HG02571 (cell line): Measurements from ENCODE around the gene HDAC6.
"Not testable (repeated sequence)": the region's sequence is repeated elsewhere in the genome, so short reads cannot be mapped to it uniquely, and the experiment has no call there.

Experiments
- ATAC-seq: cut with Tn5 transposase; IDR thresholded peaks from one replicate; pipeline ENCODE4 v1.9.1; 2021; ENCODE audit warnings: mild to moderate bottlenecking, moderate library complexity; ENCODE audit not compliant: unreplicated experiment

Gene HDAC6

DNA sequence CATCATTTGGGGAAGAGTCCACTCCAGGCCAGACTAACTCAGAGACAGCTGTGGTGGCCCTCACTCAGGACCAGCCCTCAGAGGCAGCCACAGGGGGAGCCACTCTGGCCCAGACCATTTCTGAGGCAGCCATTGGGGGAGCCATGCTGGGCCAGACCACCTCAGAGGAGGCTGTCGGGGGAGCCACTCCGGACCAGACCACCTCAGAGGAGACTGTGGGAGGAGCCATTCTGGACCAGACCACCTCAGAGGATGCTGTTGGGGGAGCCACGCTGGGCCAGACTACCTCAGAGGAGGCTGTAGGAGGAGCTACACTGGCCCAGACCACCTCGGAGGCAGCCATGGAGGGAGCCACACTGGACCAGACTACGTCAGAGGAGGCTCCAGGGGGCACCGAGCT lies 21.2 kb downstream of the HDAC6 start:
- no peak for ATAC-seq

DNA sequence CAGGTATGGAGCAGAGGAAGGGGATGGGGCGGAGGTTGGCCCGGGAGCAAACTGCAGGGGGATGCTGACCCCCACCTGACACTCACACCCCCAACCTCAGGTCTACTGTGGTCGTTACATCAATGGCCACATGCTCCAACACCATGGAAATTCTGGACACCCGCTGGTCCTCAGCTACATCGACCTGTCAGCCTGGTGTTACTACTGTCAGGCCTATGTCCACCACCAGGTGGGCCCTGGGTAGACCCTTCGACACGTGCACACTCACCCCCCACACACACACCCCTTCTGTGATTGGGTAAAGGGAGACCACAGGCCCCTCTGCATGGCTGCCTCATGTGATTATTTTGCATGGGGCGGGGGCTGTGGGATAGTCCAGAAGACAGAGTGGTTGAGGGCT lies 22.2 kb downstream of the HDAC6 start:
- ATAC-seq = no peak

DNA sequence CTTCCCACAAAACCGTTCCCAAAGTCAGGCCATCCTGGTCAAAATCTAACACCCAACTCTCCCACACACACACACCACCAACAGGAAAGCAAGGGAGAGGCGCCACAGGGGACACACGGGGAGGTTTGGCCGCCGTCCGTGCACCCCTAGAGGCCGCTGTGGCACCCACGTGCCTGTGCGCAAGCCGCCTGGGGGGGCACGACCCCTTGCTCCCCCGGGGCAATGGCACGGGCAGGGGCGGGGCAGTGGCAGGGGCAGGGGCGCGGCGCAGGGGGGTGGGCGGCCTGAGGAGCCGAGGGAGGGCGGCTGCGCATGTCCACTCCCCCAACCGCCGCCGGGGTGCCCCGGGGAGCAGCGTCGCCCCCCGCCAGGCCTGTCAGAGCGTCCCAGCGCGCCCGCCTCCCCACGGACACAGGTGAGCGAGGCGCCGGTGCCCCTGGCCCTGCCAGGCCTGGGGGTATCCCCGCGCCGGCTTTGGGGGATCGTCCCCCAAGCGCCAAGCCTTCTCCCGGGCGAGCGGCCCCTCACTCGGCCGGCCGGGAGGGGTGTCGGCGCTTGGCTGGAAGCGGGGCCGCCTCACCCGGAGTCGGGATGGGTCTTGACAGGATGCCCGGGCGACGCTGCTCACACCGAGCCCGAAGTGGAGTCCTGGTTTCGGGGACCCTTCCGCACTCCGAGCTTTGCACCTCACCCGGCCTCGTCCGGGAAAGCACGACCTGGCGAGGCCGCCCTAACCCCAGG lies 24.4 kb downstream of the HDAC6 start, which contains the start of gene ERAS:
ERAS (plus strand) TSS at position 379 of the 741 bp plus-strand sequence. CDS start 2,611 bp downstream, outside the sequence.
- ATAC-seq = no peak

DNA sequence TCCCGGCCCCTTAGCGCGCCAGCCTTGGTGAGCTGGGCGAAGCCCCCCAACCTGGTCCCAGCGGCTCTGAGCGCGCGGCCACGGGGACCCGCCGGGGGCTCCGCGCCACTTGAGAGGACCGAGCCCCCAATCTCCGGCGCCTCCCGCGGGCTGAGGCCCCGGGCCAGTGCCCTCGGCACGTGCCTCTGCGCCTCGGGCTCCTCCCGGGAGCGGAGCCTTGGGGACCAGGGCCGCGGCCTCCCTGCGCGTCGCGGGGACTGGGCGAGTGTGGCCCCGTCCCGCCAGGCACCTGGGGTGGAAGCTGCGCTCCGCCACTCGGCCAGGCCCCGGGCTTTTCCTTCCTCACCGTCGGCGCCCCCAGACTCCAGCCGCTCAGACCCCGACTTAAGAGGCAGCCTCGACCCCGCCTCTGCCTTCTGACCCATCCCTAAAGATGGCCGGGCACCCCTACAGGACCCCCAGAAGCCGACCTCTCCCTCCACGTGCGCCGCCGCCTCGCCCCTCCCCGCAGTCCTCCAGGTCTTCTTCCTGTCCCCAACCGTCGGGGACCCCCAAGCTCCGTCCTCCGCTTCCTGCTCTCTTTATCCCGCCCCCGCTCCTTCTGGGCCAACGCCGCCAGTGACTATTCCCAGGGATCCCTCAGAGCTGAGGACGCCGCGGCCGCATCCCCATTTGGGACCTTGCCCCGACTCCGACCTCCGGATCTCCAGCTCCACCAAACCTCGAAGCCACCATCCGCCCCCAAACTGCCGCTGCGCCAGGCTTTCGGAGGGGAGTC lies 25.2 kb downstream of the HDAC6 start:
- no peak for ATAC-seq

DNA sequence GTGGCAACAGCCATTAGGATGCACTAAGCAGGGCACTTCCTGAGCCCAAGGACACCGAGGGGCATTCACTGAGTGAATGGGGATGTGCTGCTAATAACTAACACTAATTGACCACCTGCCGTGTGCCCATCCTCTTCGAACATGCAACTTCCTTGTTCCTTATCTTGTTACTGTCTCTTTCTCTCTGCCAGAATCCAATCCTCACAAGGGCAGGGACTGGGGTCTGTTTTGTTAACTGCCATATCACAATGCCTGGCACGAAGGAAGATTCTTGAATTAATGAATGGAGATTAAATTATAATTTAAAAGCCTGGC lies 25.7 kb downstream of the HDAC6 start:
- ATAC-seq = no peak

DNA sequence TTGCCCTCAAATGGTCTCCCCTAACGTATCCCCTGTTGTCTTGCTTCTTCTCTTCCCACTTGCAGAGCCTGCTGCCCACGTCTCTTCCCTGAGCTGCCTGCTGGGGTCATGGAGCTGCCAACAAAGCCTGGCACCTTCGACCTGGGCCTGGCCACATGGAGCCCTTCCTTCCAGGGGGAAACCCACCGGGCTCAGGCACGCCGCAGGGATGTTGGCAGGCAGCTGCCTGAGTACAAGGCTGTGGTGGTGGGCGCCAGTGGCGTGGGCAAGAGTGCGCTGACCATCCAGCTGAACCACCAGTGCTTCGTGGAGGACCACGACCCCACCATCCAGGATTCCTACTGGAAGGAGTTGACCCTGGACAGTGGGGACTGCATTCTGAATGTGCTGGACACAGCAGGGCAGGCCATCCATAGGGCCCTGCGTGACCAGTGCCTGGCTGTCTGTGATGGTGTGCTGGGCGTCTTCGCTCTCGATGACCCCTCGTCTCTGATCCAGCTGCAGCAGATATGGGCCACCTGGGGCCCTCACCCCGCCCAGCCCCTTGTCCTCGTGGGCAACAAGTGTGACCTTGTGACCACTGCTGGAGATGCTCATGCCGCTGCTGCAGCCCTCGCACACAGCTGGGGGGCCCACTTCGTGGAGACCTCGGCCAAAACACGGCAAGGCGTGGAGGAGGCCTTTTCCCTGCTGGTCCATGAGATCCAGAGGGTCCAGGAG lies 27.3 kb downstream of the HDAC6 start:
- no peak for ATAC-seq

DNA sequence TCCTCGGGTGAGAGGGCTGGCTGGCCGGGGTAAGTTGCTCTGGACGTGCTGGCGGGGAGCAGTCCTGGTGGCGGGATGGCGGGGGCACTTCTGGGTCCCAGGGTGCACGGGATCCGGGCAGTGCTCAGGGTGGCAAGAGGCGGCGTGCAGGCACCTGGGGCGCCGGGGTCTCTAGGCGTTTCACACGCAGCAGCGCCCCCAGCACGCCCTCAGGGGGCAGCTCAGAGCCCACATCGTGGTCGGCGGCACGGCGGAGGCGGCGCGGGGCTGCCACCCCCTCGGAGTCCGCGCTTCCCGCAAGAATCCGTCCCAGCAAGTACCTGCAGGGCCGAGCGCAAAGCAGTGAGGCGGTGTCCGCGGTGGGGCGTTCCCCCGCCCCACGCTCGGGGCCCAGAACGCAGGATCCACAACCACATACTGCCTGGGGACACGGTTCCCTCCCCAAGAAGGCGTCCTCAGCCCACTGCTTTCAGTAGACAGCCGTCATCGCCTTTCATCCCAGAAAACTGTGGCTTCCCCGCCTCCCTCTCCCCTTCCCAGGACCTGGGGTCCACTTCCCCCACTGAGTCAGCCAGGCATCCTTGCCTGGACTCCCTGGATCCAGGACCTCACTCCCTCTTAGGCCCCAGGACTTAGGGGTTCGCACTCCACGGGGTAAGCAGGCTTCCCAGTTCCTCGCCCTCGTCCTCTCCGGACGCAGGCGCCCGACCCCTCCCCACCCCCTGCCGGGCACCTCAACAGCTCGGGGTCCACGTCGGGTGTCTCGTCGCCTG lies 29.5 kb downstream of the HDAC6 start:
- ATAC-seq = no peak

DNA sequence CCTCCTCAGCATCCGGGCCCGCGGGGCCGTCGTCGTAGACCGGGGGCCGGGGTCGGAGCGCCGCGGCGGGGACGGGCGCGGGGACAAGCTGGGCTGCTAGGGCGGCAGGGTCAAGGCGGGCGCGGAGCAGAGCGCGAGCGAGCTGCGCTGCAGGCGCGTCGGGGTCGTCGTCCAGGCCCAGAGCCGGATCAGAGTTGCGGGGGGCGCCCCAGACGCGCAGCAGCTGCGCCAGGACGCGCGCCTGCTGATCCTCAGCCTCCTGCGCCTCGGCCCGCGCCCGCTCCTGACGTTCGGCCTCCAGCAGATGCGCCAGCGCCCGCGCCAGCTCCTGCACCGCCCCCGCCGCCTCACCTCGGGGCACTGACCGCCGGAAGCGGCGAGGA lies 30.0 kb downstream of the HDAC6 start:
- ATAC-seq = no peak

DNA sequence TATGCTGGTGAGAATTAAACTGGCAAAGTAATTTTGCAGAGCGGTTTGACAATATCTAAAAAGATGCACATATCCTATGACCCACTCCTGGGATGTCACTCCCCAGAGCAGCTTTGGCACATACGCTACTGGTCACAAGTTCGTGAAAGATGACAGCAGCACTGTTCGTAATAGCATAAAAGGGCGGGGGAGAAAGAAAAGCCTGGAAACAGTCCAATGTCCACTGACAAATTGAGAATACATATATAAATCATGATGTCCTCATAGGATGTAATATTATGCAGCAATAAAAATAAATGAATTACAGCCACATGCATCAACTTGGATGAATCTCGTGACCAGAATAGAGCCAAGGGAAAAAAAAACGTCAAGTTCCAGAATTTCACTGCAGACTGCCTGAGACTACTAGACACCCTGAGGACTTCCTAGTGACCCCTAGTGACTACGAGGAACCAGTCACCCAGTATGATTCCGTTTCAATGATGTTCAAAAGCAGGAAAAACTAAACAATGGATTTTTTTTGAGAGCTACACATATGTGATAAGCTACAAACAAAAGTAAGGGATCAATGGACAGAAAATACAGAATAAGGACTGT lies 31.8 kb downstream of the HDAC6 start:
- no peak for ATAC-seq

DNA sequence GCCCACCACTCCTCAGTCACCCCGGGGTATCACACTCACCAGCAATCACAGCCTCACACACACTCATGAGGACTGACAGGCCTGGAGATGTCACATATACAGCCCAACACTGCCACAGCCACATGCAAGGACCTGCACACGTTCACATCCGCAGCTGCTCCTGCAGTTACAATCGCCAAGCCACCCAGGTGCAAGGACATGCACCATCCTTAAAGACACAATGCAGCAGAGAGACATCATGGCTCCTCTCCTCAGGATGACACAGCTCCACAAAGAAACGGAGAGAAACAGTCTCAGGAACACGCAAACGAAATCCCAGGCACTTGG lies 32.5 kb downstream of the HDAC6 start:
- ATAC-seq = no peak

DNA sequence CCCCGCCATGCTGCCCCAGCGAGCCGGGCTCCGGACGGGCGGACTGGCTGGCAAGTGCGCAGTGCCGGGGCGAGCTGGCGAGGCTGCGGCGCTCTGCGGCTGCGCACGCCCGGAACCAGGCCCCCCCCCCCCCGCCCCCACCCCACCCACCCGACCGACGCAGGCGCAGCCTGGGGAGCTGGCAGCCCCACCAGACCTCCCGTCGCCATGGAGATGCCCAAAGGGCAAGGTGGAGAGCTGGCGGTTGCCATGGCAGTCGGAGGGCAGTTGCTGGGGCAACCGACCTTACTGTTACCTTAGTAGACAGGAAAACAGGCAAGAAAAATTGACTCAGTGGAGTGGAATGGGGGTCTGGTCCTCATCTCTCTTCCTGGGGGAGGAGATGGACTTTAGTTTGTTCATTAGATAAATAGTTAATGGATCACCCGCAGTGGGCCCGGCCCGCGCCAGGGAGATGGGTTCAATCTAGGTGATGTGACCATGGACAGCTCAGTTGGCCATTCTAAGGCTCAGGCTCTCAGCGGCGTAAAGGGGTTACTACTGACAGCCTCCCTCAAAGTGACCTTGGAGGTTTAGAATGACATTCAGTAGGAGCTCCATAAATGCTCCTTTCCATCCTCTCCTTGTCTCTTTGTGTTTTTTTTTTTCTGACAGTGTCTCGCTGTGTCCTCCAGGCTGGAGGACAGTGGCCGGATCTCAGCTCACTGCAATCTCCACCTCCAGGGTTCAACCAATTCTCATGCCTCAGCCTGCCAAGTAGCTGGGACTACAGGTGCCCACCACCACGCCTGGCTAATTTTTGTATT lies 33.9 kb downstream of the HDAC6 start, which contains the start of gene PCSK1N:
PCSK1N (minus strand) TSS at position 87 of the 806 bp plus-strand sequence; CDS start at position 9, 78 bp downstream.
- ATAC-seq = no peak

DNA sequence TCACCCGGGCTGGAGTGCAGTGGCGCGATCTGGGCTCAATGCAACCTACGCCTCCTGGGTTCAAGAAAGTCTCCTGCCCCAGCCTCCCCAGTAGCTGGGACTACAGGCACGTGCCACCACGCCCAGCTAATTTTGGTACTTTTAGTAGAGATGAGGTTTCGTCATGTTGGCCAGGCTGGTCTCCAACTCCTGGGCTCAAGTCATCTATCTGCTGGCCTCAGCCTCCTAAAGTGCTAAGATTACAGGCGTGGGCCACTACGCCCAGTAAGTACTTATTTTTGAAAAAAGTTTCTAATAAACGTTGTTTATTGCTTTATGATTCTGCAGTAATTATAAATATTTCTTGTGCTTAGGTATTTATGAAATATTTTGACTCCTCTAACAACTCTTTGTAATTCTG lies 37.8 kb downstream of the HDAC6 start:
- no peak for ATAC-seq

DNA sequence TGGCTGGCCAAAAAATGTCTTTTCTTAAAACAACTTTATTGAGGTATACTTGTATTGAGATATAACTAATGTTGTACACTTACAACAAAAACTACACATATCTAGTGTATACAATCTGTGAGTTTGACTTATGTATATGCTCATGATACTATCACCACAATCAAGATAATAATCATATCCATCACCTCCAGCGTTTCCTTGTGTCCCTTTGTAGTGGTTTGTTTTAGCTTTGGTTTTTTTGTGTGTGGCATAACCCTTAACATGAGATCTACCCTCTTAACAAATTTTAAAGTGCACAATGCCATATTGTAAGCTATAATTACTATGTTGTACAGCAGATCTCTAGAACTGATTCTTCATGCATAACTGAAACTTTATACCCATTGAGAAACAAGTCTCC lies 47.0 kb downstream of the HDAC6 start:
- no peak for ATAC-seq

DNA sequence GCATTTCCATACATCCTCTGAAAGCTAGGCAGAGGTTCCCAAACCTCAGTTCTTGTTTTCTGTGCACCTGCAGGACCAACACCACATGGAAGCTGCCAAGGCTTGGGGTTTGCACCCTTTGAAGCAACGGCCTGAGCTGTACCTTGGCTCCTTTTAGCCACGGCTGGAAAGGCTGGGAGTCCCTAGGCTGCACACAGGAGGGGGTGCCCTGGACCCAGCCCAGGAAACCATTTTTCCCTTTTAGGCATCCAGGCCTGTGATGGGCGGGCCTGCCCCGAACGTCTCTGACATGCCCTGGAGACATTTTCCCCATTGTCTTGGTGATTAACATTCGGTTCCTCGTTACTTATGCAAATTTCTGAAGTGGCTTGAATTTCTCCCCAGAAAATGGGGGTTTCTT lies 51.0 kb downstream of the HDAC6 start:
- ATAC-seq = no peak

DNA sequence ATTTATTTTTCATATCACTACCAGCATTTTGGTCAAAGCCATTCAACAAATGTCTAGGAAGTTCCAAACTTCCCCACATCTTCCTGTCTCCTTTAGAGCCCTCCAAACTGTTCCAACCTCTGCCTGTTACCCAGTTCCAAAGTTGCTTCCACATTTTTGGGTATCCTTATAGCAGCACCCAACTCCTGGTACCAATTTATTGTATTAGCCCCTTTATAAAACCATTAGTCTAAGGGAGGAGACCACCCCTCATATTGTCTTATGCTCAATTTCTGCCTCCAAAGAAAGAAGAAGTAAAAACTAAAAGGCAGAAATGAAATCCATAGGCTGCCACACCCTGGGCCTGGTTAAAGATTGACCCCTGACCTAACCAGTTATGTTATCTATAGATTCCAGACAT lies 51.6 kb downstream of the HDAC6 start:
- not testable (repeated sequence) for ATAC-seq

DNA sequence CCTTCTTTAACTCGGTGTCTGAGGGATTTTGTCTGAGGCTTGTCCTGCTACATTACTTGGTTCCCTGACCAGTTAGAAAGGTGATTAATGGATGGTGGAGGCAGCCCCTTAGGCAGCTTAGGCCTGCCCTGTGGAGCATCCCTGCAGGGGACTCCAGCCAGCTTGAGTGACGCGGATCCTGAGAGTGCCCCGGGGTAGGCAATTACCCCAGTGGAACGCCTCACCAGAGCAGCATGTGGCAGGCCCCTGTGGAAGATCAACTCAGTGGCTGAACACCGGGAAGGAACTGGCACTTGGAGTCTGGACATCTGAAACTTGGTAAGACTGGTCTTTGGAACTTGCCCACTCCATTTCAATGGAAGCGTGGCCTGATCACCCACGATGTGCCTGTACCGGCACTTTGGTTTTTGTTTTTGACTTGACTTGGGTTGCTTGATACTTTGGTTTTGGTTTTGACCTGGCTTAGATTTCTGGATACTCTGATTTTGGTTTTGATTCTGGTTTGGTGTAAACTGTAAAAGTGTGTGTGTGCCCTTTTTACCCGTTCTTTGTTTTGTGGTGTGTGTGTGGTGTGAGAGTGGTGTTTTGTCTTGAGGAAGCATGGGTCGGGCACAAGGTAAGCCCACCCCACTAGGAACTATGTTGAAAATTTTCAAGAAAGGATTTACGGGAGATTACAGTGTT lies 52.4 kb downstream of the HDAC6 start:
- not testable (repeated sequence) for ATAC-seq

DNA sequence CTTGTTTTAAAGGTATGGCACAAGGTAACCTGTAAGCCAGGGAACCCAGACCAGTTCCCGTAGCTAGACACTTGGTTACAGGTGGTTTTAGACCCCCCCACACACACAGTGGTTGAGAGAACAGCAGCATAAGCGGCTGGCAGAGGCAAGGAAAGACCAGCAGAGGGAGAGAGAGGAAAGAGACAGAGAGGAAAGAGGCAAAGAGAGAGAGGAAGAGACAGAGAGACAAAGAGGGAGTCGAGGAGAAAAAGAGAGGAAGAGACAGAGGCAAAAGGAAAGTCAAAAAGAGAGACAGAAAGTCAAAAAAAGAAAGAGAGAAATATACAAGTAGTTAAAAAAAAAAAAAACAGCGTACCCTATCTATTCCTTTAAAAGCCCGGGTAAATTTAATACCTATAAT lies 53.0 kb downstream of the HDAC6 start:
- no peak for ATAC-seq

DNA sequence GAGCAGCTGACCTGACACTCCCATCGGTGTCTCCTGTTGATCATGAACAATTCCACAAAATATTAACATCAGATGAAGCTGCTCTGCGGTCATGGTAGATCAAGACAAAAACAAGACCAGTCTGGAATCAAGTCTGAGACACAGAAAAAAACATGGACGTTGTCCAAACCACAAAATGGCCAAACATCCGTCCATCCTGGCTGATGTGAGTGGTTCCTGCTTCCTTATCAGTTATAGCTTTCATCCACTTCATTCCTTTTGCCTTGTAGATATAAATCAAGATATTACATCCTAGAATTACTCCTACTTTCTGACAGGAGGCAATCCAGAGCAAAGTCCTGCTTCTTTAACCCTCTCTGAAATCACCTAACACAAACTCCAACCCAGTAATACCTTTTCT lies 62.3 kb downstream of the HDAC6 start:
- no peak for ATAC-seq

DNA sequence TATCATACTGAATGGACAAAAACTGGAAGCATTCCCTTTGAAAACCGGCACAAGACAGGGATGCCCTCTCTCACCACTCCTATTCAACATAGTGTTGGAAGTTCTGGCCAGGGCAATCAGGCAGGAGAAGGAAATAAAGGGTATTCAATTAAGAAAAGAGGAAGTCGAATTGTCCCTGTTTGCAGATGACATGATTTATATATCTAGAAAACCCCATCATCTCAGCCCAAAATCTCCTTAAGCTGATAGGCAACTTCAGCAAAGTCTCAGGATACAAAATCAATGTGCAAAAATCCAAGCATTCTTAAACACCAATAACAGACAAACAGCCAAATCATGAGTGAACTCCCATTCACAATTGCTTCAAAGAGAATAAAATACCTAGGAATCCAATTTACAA lies 70.2 kb downstream of the HDAC6 start:
- ATAC-seq = not testable (repeated sequence)
